Parathyroid adenoma (tissue), 2 donors: ENCODE measurements around the gene MIS12.

Source experiments
- H2AFZ ChIP-seq: fragments of 300-600 bp; sonication (generic); one replicate; pipeline ENCODE4 v1.7.0; 2017; ENCODE audit warnings: antibody characterized with exemption, mild to moderate bottlenecking
- H3K27ac ChIP-seq: fragments of 300-600 bp; sonication (generic); one replicate; pipeline ENCODE4 v1.7.0; 2017
- H3K27me3 ChIP-seq: fragments of 300-600 bp; sonication (generic); one replicate; pipeline ENCODE4 v1.7.0; 2017; ENCODE audit warnings: low read length; ENCODE audit not compliant: control insufficient read depth, insufficient read depth
- H3K36me3 ChIP-seq: fragments of 300-600 bp; sonication (generic); one replicate; pipeline ENCODE4 v1.7.0; 2017; ENCODE audit warnings: low read length; ENCODE audit not compliant: control insufficient read depth, insufficient read depth
- H3K4me1 ChIP-seq: fragments of 300-600 bp; sonication (generic); one replicate; pipeline ENCODE4 v1.7.0; 2017; ENCODE audit warnings: control low read depth
- H3K4me2 ChIP-seq: fragments of 300-600 bp; sonication (generic); one replicate; pipeline ENCODE4 v1.7.0; 2017; ENCODE audit warnings: low read length
- H3K4me3 ChIP-seq: fragments of 300-600 bp; sonication (generic); one replicate; pipeline ENCODE4 v1.7.0; 2017; ENCODE audit warnings: low read depth, low read length
- H3K79me2 ChIP-seq: fragments of 300-600 bp; sonication (generic); one replicate; pipeline ENCODE4 v1.7.0; 2017; ENCODE audit warnings: control low read depth
- H3K9ac ChIP-seq: fragments of 300-600 bp; sonication (generic); one replicate; pipeline ENCODE4 v1.7.0; 2017; ENCODE audit warnings: mild to moderate bottlenecking
- H3K9me3 ChIP-seq: fragments of 300-600 bp; sonication (generic); one replicate; pipeline ENCODE4 v1.7.0; 2017; ENCODE audit warnings: low read length; ENCODE audit not compliant: control insufficient read depth
- CTCF ChIP-seq: fragments of 300-600 bp; sonication (generic); IDR thresholded peaks from one replicate; pipeline ENCODE4 v1.7.0; 2017; ENCODE audit warnings: antibody characterized with exemption, mild to moderate bottlenecking
- donor health status: primary hyperparathyroidism.

The MIS12 gene

GRCh38 chr17:5486206-5487124 lies at the start of gene MIS12:
Gene MIS12 (plus strand): TSS chr17:5486566. CDS start chr17:5488863, 2,297 bp downstream.
- Histone ChIP-seq H3K36me3 (no peaks in the 10 kb centered on the region), H3K4me3 (peak within 1 kb of the TSS; percentile 97), H3K27ac (peak within 1 kb of the TSS; percentile 98), H2AFZ (peak within 1 kb of the TSS; percentile 92), H3K4me2 (peak within 1 kb of the TSS; percentile 100), H3K9ac (peak within 1 kb of the TSS; percentile 71), H3K9me3 (no peaks in the 10 kb centered on the region), H3K27me3 (no peaks in the 10 kb centered on the region), H3K4me1 (peaks cover 4% of the 10 kb centered on the region), H3K79me2 (peaks cover 4% of the 10 kb centered on the region)
- TF ChIP-seq CTCF: no peak

GRCh38 chr17:5437721-5438317 lies 48.5 kb upstream of the MIS12 start:
- H3K4me2 ChIP-seq: peak overlapping the region; percentile 80
- peaks cover 5% of the 10 kb centered on the region for H3K4me1 ChIP-seq
- peak overlapping the region; percentile 73 for H3K4me3 ChIP-seq
- no peaks in the 10 kb centered on the region for H3K9me3 ChIP-seq
- no peaks in the 10 kb centered on the region for H3K36me3 ChIP-seq
- TF ChIP-seq CTCF: no peak
- H3K27ac ChIP-seq: no peak overlapping the region
- no peak overlapping the region for H2AFZ ChIP-seq
- peaks cover 6% of the 10 kb centered on the region for H3K79me2 ChIP-seq
- H3K9ac ChIP-seq: no peak overlapping the region
- H3K27me3 ChIP-seq: no peaks in the 10 kb centered on the region

GRCh38 chr17:5438716-5439445 lies 47.5 kb upstream of the MIS12 start, which contains the start of gene C1QBP:
Gene C1QBP (minus strand): TSS chr17:5439155. CDS start chr17:5439073, 82 bp downstream.
- Histone ChIP-seq H3K4me2 (peak within 1 kb of the TSS; percentile 80), H3K36me3 (no peaks in the 10 kb centered on the region), H3K27me3 (no peaks in the 10 kb centered on the region), H3K4me1 (peaks cover 5% of the 10 kb centered on the region), H3K9ac (peak within 1 kb of the TSS; percentile 49), H3K4me3 (peak within 1 kb of the TSS; percentile 73), H2AFZ (peak within 1 kb of the TSS; percentile 87), H3K27ac (peak within 1 kb of the TSS; percentile 62), H3K79me2 (peaks cover 6% of the 10 kb centered on the region), H3K9me3 (no peaks in the 10 kb centered on the region)
- peak; percentile 99 for TF ChIP-seq CTCF

GRCh38 chr17:5439446-5439764 lies 47.0 kb upstream of the MIS12 start:
- Histone ChIP-seq H3K36me3 (no peaks in the 10 kb centered on the region), H3K9me3 (no peaks in the 10 kb centered on the region), H3K9ac (no peak overlapping the region), H3K4me2 (peak overlapping the region; percentile 80), H3K79me2 (peaks cover 6% of the 10 kb centered on the region), H2AFZ (peak overlapping the region; percentile 87), H3K4me1 (peaks cover 5% of the 10 kb centered on the region), H3K4me3 (peak overlapping the region; percentile 73), H3K27me3 (no peaks in the 10 kb centered on the region), H3K27ac (peak overlapping the region; percentile 62)
- no peak for TF ChIP-seq CTCF
